Activated CD4-positive, alpha-beta T cell treated with anti-CD3 and anti-CD28 coated beads for 36 hours (primary cell): ENCODE data around the gene ATAT1. TPM values are rescaled to one million over a fixed set of nuclear protein-coding genes. Genes with fewer than 3 reads are reported as not detected.
"Not testable (repeated sequence)": the region's sequence is repeated elsewhere in the genome, so short reads cannot be mapped to it uniquely, and the experiment has no call there.

ENCODE experiments used
- ATAC-seq: fragments of 200-7000 bp; cut with Tn5 transposase; one replicate; pipeline ENCODE4 v1.10.0; 2021; ENCODE audit warnings: mild to moderate bottlenecking, moderate library complexity
- CTCF ChIA-PET: fragments of 350-600 bp; sonication (Branson Sonifier 250); formaldehyde crosslinking; loops from one replicate; lab custom pipeline; 2021; ENCODE audit warnings: antibody characterized with exemption; lab: Charles Lee
- POLR2A ChIA-PET: fragments of 350-600 bp; sonication (Branson Sonifier 250); formaldehyde crosslinking; loops from one replicate; lab custom pipeline; 2021; ENCODE audit warnings: antibody characterized with exemption, inconsistent platforms; lab: Charles Lee
- DNase-seq: peaks from one replicate; pipeline ENCODE4 v3.0.0-alpha.2; 2020
- H3K27ac Mint-ChIP-seq: one replicate; pipeline ENCODE4 v1.8.0; 2021; ENCODE audit warnings: mixed read lengths
- H3K27me3 Mint-ChIP-seq: one replicate; pipeline ENCODE4 v1.8.0; 2021; ENCODE audit warnings: mixed read lengths
- H3K36me3 Mint-ChIP-seq: one replicate; pipeline ENCODE4 v1.8.0; 2021; ENCODE audit warnings: low read depth, mixed read lengths
- H3K4me1 Mint-ChIP-seq: one replicate; pipeline ENCODE4 v1.8.0; 2021; ENCODE audit warnings: mixed read lengths
- H3K4me3 Mint-ChIP-seq: one replicate; pipeline ENCODE4 v1.8.0; 2021; ENCODE audit warnings: mild to moderate bottlenecking, moderate library complexity, mixed read lengths
- H3K9me3 Mint-ChIP-seq: one replicate; pipeline ENCODE4 v1.8.0; 2021; ENCODE audit warnings: low read depth, mixed read lengths
- intact Hi-C, 2 experiments: fragments of 100-400 bp; cut with DNase I in 1 of 2; cut with micrococcal nuclease in 1 of 2; formaldehyde crosslinking; loops; one replicate each; pipeline versions ENCODE4 v1.14.2 to v1.15.1; 2022 to 2024; cut with DNase I, micrococcal nuclease
- total RNA-seq, 2 experiments: library from RNA; stranded (reverse); gene quantifications; one replicate each; pipeline ENCODE4 v1.2.3, GENCODE V29; 2021

Gene ATAT1
- total RNA-seq = 1 to 10 TPM; 7.1 to 9.2 TPM

DNA sequence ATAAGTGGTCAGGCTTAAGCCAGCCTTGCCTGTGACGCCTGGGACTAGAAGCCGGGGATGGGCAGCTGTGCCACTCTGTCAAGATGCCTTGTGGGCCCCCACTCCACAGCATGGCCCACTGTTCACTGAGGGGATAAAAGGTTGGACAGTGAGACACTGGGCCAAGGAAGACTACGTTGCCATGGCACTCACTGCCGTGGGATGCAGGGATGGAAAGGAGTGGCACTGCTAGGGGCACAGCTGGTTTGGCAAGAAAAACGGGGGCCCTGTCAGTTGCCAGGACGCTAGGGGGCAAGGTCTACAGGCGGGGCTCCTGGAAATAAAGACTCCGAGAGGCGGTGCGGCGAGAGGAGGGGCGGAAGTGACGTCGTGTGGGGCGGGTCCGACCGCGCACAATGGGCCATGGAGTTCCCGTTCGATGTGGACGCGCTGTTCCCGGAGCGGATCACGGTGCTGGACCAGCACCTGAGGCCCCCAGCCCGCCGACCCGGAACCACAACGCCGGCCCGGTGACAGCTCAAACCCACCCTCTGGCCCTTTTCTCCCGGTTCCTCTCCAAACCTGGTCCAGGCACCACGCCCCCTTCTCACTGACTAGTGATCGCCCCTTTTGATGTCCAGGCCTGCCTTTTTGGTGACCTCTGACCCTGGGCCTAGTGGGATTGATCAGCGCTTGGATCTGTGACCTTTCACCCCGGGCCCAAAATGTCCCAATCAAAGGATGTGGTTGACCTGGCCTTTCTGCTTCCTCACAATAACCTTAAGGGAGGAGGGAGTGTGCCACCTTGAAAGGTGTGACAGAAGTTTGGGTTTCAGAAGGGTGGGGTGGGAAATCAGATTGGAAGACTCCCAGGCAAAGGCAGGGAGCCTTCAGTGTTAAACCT lies at the start of gene ATAT1:
ATAT1 (plus strand) TSS at position 391 of the 883 bp plus-strand sequence.
- H3K9me3 Mint-ChIP-seq = no peaks in the 10 kb centered on the region
- intact Hi-C loops = loop anchor here (1.0 to 2.0 kb wide), 5 partner anchors 9 to 104 kb away; partner anchors contain the start of genes DHX16 (in 2 of the 2), C6orf136 (in 1 of the 2), MRPS18B (in 1 of the 2) and PPP1R10 (in 1 of the 2)

DNA sequence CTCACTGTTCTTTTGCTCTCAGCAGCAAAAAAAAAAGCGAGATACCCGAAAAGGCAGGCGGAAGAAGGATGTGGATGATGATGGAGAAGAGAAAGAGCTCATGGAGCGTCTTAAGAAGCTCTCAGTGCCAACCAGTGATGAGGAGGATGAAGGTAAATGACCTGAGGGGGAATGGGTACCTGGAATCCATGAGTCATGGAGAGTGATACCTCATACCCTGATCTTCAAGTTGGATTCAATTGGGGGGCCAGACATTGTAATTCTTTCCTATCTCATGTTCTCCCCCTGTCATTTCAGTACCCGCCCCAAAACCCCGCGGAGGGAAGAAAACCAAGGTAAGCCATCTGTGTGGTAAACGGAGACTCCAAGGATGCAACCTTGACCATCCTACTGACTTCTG lies 48.6 kb upstream of the ATAT1 start:
- no peak overlapping the region for H3K4me3 Mint-ChIP-seq
- H3K9me3 Mint-ChIP-seq = no peaks in the 10 kb centered on the region
- ATAC-seq (no peak), DNase-seq (no peak)
- intact Hi-C loops = no loop called here
- H3K27me3 Mint-ChIP-seq = no peaks in the 10 kb centered on the region
- ChIA-PET POLR2A (interaction anchor here (0.6 kb wide), 1 partner anchor 19 kb away, joined by 4 read pairs; no protein-coding TSS in a partner anchor), CTCF (interaction anchor here (0.6 to 2.5 kb wide), 4 partner anchors 20 to 96 kb away, joined by 3 to 14 read pairs (median 6); no protein-coding TSS in a partner anchor)
- H3K27ac Mint-ChIP-seq = peak overlapping the region; percentile 74
- H3K36me3 Mint-ChIP-seq = peaks cover 74% of the 10 kb centered on the region
- H3K4me1 Mint-ChIP-seq = peaks cover 36% of the 10 kb centered on the region

More for the DNA sequence above, at the start of gene ATAT1:
- DNase-seq (peak; percentile 91), ATAC-seq (peak; percentile 98)
- Mint-ChIP-seq H3K36me3 (peaks cover 52% of the 10 kb centered on the region), H3K4me1 (peaks cover 21% of the 10 kb centered on the region), H3K27ac (peak within 1 kb of the TSS; percentile 96), H3K27me3 (no peaks in the 10 kb centered on the region), H3K4me3 (peak within 1 kb of the TSS; percentile 93)
- POLR2A ChIA-PET = interaction anchor here (0.7 to 0.8 kb wide), 3 partner anchors 9 to 55 kb away, joined by 3 to 6 read pairs (median 4); partner anchors contain the start of gene MRPS18B
- CTCF ChIA-PET = interaction anchor here (1.3 kb wide), 2 partner anchors 45 to 96 kb away, joined by 6 to 8 read pairs; no protein-coding TSS in a partner anchor

DNA sequence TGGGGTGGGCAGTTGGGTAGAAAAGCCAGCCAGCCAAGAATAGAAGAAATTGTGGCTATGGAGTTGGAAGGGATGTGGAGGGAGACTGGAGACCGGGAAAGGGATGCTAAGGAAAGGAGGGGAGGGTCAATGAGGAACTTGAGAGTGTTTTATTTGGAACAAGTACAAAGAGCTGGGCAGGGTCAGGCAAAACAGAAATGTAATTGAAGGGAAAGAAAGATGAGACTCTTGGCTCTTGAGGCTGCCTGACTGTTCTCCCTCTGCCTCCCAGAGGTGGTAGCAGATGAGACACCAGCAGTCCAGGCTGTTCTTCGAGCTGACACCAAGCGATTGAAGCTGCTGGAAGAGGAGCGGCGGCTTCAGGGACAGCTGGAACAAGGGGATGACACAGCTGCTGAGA lies 42.8 kb upstream of the ATAT1 start:
- ChIA-PET POLR2A (interaction anchor here (1.3 kb wide), 1 partner anchor 10 kb away, joined by 3 read pairs; no protein-coding TSS in a partner anchor), CTCF (interaction anchor here (0.6 to 0.9 kb wide), 2 partner anchors 14 to 45 kb away, joined by 3 read pairs; no protein-coding TSS in a partner anchor)
- DNase-seq = no peak
- ATAC-seq = no peak
- H3K27ac Mint-ChIP-seq = peak overlapping the region; percentile 25
- H3K9me3 Mint-ChIP-seq = no peaks in the 10 kb centered on the region
- no peaks in the 10 kb centered on the region for H3K27me3 Mint-ChIP-seq
- H3K4me1 Mint-ChIP-seq = no peaks in the 10 kb centered on the region
- H3K4me3 Mint-ChIP-seq = no peak overlapping the region
- intact Hi-C loops = no loop called here
- peaks cover 77% of the 10 kb centered on the region for H3K36me3 Mint-ChIP-seq

DNA sequence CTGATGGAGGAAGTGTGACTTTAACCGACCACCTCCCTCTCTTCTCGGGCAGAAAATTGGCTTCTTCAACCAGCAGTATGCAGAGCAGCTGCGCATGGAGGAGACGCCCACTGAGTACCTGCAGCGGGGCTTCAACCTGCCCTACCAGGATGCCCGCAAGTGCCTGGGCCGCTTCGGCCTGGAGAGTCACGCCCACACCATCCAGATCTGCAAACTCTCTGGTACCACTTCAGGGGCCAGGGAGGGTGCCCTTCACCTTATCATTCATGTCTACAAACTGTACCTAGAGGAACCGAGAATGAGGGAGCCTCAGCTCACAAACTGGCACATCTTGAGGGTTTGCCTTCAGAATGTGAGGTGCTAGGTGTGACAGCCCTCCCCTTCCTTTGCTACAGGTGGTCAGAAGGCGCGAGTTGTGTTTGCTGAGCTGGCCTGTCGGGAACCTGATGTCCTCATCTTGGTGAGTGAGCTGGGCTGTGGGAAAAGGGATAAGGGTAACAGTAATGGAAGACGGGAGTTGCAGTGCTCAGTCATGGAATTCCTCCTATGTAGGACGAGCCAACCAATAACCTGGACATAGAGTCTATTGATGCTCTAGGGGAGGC lies 36.8 kb upstream of the ATAT1 start:
- Mint-ChIP-seq H3K4me3 (no peak overlapping the region), H3K9me3 (no peaks in the 10 kb centered on the region), H3K27ac (no peak overlapping the region), H3K36me3 (peaks cover 63% of the 10 kb centered on the region), H3K4me1 (no peaks in the 10 kb centered on the region), H3K27me3 (no peaks in the 10 kb centered on the region)
- intact Hi-C loops = no loop called here
- ChIA-PET POLR2A (interaction anchor here (0.7 kb wide), 1 partner anchor 23 kb away, joined by 3 read pairs; no protein-coding TSS in a partner anchor), CTCF (interaction anchor here (0.6 to 2.5 kb wide), 6 partner anchors 11 to 182 kb away, joined by 3 to 6 read pairs (median 4); no protein-coding TSS in a partner anchor)
- ATAC-seq (no peak), DNase-seq (no peak)

DNA sequence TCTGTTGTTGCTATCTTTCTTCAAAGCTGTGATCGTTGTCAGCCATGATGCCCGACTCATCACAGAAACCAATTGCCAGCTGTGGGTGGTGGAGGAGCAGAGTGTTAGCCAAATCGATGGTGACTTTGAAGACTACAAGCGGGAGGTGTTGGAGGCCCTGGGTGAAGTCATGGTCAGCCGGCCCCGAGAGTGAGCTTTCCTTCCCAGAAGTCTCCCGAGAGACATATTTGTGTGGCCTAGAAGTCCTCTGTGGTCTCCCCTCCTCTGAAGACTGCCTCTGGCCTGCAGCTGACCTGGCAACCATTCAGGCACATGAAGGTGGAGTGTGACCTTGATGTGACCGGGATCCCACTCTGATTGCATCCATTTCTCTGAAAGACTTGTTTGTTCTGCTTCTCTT lies 36.2 kb upstream of the ATAT1 start:
- Mint-ChIP-seq H3K4me1 (no peaks in the 10 kb centered on the region), H3K36me3 (peaks cover 60% of the 10 kb centered on the region), H3K9me3 (no peaks in the 10 kb centered on the region), H3K4me3 (no peak overlapping the region), H3K27ac (peak overlapping the region; percentile 59), H3K27me3 (no peaks in the 10 kb centered on the region)
- no peak for DNase-seq
- CTCF ChIA-PET = interaction anchor here (0.8 to 2.5 kb wide), 7 partner anchors 10 to 528 kb away, joined by 3 to 6 read pairs (median 4); no protein-coding TSS in a partner anchor
- intact Hi-C loops = no loop called here
- no peak for ATAC-seq
- POLR2A ChIA-PET = interaction anchor here (0.6 to 0.7 kb wide), 2 partner anchors 22 to 332 kb away, joined by 3 read pairs; no protein-coding TSS in a partner anchor

DNA sequence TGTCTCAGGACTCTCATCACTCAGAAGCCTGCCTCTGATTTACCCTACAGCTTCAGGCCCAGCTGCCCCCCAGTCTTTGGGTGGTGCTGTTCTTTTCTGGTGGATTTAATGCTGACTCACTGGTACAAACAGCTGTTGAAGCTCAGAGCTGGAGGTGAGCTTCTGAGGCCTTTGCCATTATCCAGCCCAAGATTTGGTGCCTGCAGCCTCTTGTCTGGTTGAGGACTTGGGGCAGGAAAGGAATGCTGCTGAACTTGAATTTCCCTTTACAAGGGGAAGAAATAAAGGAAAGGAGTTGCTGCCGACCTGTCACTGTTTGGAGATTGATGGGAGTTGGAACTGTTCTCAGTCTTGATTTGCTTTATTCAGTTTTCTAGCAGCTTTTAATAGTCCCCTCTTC lies 35.7 kb upstream of the ATAT1 start:
- ChIA-PET POLR2A (interaction anchor here (0.6 kb wide), 1 partner anchor 332 kb away, joined by 3 read pairs; no protein-coding TSS in a partner anchor), CTCF (interaction anchor here (0.6 to 2.5 kb wide), 8 partner anchors 10 to 527 kb away, joined by 3 to 6 read pairs (median 4); no protein-coding TSS in a partner anchor)
- H3K36me3 Mint-ChIP-seq = peaks cover 60% of the 10 kb centered on the region
- H3K9me3 Mint-ChIP-seq = no peaks in the 10 kb centered on the region
- H3K4me1 Mint-ChIP-seq = no peaks in the 10 kb centered on the region
- intact Hi-C loops = no loop called here
- ATAC-seq = no peak
- H3K4me3 Mint-ChIP-seq = no peak overlapping the region
- H3K27me3 Mint-ChIP-seq = no peaks in the 10 kb centered on the region
- peak overlapping the region; percentile 59 for H3K27ac Mint-ChIP-seq
- DNase-seq = no peak

DNA sequence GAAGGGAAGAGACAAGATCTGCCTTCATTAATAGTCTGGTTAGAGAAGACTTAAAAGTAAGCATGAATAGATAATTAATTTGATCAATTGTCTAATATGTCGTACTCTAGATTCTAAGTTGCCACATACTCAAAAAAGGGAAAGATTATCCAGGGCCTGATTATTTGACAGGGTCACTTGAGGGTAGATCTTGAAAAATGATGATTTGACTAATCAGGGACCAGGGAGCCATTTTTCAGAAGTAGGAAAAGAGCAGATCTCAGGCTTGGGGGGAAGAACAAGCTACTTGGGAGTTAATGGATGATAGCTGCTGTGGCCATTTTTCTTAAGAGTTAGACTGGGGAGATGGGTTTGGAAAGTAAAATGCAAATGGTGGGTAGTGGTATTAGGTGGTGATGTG lies 34.4 kb upstream of the ATAT1 start:
- H3K4me1 Mint-ChIP-seq = peaks cover 3% of the 10 kb centered on the region
- CTCF ChIA-PET = interaction anchor here (0.8 to 1.6 kb wide), 4 partner anchors 23 to 109 kb away, joined by 3 to 8 read pairs (median 5); no protein-coding TSS in a partner anchor
- peak overlapping the region; percentile 4 for H3K27ac Mint-ChIP-seq
- intact Hi-C loops = no loop called here
- POLR2A ChIA-PET = no interaction called here
- H3K9me3 Mint-ChIP-seq = no peaks in the 10 kb centered on the region
- ATAC-seq (no peak), DNase-seq (no peak)
- H3K36me3 Mint-ChIP-seq = peaks cover 53% of the 10 kb centered on the region
- H3K27me3 Mint-ChIP-seq = no peaks in the 10 kb centered on the region
- no peak overlapping the region for H3K4me3 Mint-ChIP-seq

DNA sequence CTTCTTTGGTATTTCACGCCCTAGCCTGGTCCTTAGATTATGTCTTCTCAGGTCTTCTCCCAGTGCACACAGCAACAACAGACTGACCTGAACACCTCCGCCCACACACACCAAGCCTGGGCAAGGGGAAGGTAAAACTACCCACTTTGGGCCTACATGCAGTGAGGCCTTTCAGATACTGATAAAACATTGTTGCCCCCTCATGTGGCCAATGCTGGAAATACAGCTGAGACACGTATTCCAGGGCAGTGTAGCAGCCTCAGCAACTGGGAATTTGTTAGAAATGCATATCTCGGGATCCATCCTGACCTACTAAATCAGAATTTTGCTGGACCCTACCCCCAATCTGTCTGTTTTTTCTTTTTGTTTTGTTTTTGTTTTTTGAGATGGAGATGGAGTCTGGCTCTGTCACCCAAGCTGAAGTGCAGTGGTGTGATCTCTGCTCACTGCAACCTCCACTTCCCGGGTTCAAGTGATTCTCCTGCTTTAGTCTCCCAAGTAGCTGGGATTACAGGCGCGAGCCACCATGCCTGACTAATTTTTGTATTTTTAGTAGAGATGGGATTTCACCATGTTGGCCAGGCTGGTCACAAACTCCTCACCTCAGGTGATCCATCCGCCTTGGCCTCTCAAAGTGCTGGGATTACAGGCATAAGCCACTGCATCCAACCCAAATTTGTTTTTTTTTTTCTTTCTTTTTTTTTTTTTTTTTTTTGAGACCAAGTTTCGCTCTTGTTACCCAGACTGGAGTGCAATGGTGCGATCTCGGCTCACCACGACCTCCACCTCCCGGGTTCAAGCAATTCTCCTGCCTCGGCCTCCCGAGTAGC lies 29.1 kb upstream of the ATAT1 start:
- POLR2A ChIA-PET = interaction anchor here (0.6 to 2.0 kb wide), 7 partner anchors 13 to 197 kb away, joined by 3 to 13 read pairs (median 4); no protein-coding TSS in a partner anchor
- not testable (repeated sequence) for H3K27me3 Mint-ChIP-seq

DNA sequence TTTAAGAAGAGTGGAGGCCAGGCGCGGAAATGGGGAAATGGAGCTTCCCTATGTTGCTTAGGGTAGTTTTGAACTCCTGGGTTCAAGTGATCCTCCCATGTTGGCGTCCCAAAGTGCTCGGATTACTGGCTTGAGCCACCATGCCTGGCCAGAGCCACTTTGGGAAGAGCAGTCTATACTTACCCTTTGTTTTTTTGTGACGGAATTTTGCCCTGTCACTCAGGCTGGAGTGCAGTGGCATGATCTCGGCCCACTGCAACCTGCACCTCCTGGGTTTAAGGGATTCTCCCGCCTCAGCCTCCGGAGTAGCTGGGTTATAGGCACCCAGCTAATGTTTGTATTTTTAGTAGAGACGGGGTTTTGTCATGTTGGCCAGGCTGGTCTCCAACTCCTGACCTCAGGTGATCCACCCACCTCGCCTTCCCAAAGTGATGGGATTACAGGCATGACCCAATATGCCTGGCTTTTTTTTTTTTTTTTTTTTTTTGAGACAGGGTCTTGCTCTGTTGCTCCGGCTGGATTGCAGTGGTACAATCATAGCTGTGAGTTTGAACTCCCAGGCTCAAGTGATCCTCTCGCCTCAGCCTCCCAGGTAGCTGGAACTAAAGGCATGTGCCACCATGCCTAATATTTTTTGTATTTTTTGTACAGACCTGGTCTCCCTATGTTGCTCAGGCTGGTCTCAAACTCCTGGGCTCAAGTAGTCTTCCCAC lies 27.6 kb upstream of the ATAT1 start:
- Mint-ChIP-seq H3K4me1 (peaks cover 14% of the 10 kb centered on the region), H3K36me3 (peaks cover 43% of the 10 kb centered on the region), H3K27me3 (no peaks in the 10 kb centered on the region), H3K4me3 (no peak overlapping the region), H3K9me3 (no peaks in the 10 kb centered on the region), H3K27ac (no peak overlapping the region)
- DNase-seq (no peak), ATAC-seq (no peak)
- intact Hi-C loops = no loop called here
- POLR2A ChIA-PET = interaction anchor here (0.6 kb wide), 3 partner anchors 32 to 130 kb away, joined by 3 to 5 read pairs (median 5); no protein-coding TSS in a partner anchor
- CTCF ChIA-PET = interaction anchor here (0.8 to 7.4 kb wide), 12 partner anchors 7 to 148 kb away, joined by 3 to 71 read pairs (median 8); partner anchors contain the start of genes MRPS18B and PPP1R10

More for the DNA sequence above, 29.1 kb upstream of the ATAT1 start:
- CTCF ChIA-PET = interaction anchor here (0.6 to 7.4 kb wide), 30 partner anchors 9 to 489 kb away, joined by 3 to 71 read pairs (median 5); partner anchors contain the start of genes ABCF1, DHX16, MRPS18B and PPP1R10
- peaks cover 31% of the 10 kb centered on the region for H3K36me3 Mint-ChIP-seq
- peak; percentile 89 for DNase-seq
- not testable (repeated sequence) for H3K4me1 Mint-ChIP-seq, H3K9me3 Mint-ChIP-seq, H3K4me3 Mint-ChIP-seq, H3K27ac Mint-ChIP-seq
- intact Hi-C loops = loop anchor here (1.0 to 2.0 kb wide), 4 partner anchors 15 to 114 kb away; no protein-coding TSS in a partner anchor
- ATAC-seq = peak; percentile 87
